HFF-Myc (cell line): Measurements from ENCODE around the gene SLC44A3.

Source experiments
- DNase-seq: peaks from one replicate; pipeline ENCODE4 v3.0.0-alpha.2; 2011; ENCODE audit warnings: low read depth; ENCODE audit errors: extremely low read depth
- H3K4me3 ChIP-seq: replicated peaks from 2 replicates; pipeline ENCODE4 v1.5.1; 2011; ENCODE audit warnings: low read depth, mild to moderate bottlenecking, control low read depth, low read length
- CTCF ChIP-seq: IDR thresholded peaks from 2 replicates; pipeline ENCODE4 v1.5.1; 2012; ENCODE audit warnings: mild to moderate bottlenecking, low read depth, low read length, control low read depth; ENCODE audit errors: missing control alignments

SLC44A3 gene

GRCh38 chr1:94925004-94925403 is 104.8 kb downstream of the SLC44A3 start:
- peak overlapping the region; percentile 72 for H3K4me3 ChIP-seq
- DNase-seq, result no peak
- TF ChIP-seq CTCF, result no peak

- peak; percentile 61 for DNase-seq
- no peak for TF ChIP-seq CTCF
- H3K4me3 ChIP-seq, result peak overlapping the region; percentile 72
These were observed 105.5 kb downstream of the SLC44A3 start for GRCh38 chr1:94925561-94926125.

GRCh38 chr1:94926126-94926914 is 106.2 kb downstream of the SLC44A3 start:
- DNase-seq, result no peak
- H3K4me3 ChIP-seq, result peak overlapping the region; percentile 72
- peak; percentile 36 for TF ChIP-seq CTCF

- H3K4me3 ChIP-seq, result peak within 1 kb of the TSS; percentile 72
- DNase-seq, result peak; percentile 62
- no peak for TF ChIP-seq CTCF
These were observed 106.8 kb downstream of the SLC44A3 start, which contains the start of gene CNN3 for GRCh38 chr1:94926915-94927404. Gene CNN3, minus strand, starts transcription at chr1:94927110. Its CDS starts 216 bp downstream, at chr1:94926894.

GRCh38 chr1:94927405-94928175 is 107.4 kb downstream of the SLC44A3 start:
- peak overlapping the region; percentile 72 for H3K4me3 ChIP-seq
- DNase-seq, result no peak
- no peak for TF ChIP-seq CTCF

- TF ChIP-seq CTCF, result no peak
- DNase-seq, result no peak
- peak overlapping the region; percentile 72 for H3K4me3 ChIP-seq
These were observed 108.3 kb downstream of the SLC44A3 start for GRCh38 chr1:94928293-94928939.
